Peyer's patch (tissue), 4 donors: ENCODE results near the gene CCNT1. TPM values are rescaled to one million over a fixed set of nuclear protein-coding genes. Genes with fewer than 3 reads are reported as not detected.

Experiments used
- DNase-seq, 3 donors: peaks; one replicate each; pipeline ENCODE4 v3.0.0-alpha.2; 2017 to 2019
- H3K27ac ChIP-seq, 4 donors: fragments of 200-600 bp; sonication (generic); one replicate each; pipeline ENCODE4 v1.5.1; 2016 to 2019
- H3K27me3 ChIP-seq, 2 donors: fragments of 200-600 bp; sonication (generic); one replicate each; pipeline ENCODE4 v1.5.1; 2019
- H3K36me3 ChIP-seq, 3 donors: fragments of 200-600 bp; sonication (generic); one replicate each; pipeline ENCODE4 v1.5.1; 2016 to 2019
- H3K4me1 ChIP-seq, 4 donors: fragments of 200-600 bp; sonication (generic); one replicate each; pipeline ENCODE4 v1.5.1; 2016 to 2019
- H3K4me3 ChIP-seq, 4 donors: fragments of 200-600 bp; sonication (generic); 1 replicate in 3 of 4; 2 replicates in 1 of 4; pipeline ENCODE4 v1.5.1; 2016 to 2019; ENCODE audit warnings: mild to moderate bottlenecking in 1 of 4
- H3K9me3 ChIP-seq, 4 donors: fragments of 200-600 bp; sonication (generic); one replicate each; pipeline ENCODE4 v1.5.1; 2016 to 2019; ENCODE audit warnings: mild to moderate bottlenecking in 1 of 4
- CTCF ChIP-seq, 6 experiments: fragments of 450-650 bp in 4 of 6; fragments of 200-600 bp in 2 of 6; sonication (generic) in 1 of 6; IDR thresholded peaks; one replicate each; pipeline ENCODE4 v1.5.1; 2017 to 2019; ENCODE audit warnings: antibody characterized with exemption in 6 of 6, mild to moderate bottlenecking in 3 of 6, moderate library complexity in 1 of 6
- POLR2A ChIP-seq, 2 donors: fragments of 450-650 bp; IDR thresholded peaks; one replicate each; pipeline ENCODE4 v1.5.1; 2017; ENCODE audit warnings: antibody characterized with exemption in 2 of 2, mild to moderate bottlenecking in 2 of 2, moderate library complexity in 2 of 2
- total RNA-seq, 4 donors: library from RNA; depleted of rRNA; stranded (reverse); fragments of >200 nt; gene quantifications; one replicate each; pipeline ENCODE4 v1.1.0, GENCODE V29; 2016

CCNT1 gene
- 10 to 100 TPM; 29.6 to 68.5 (median 42.9) TPM for total RNA-seq

GRCh38 chr12:48716493-48717251, at the start of gene CCNT1:
TSS of gene CCNT1 (minus strand) at chr12:48716707. CDS start at chr12:48716675, 32 bp downstream.
- H3K4me3 ChIP-seq, result peak within 1 kb of the TSS; percentile 56 to 75 (median 69)
- H3K9me3 ChIP-seq, result peaks cover 0 to 5% (median 2%) of the 10 kb centered on the region in 4 donors
- H3K4me1 ChIP-seq, result peaks cover 0 to 30% (median 18%) of the 10 kb centered on the region in 4 donors
- DNase-seq, result peak; percentile 97 to 100 (median 99)
- no peaks in the 10 kb centered on the region for H3K27me3 ChIP-seq
- peaks cover 0 to 30% (median 0%) of the 10 kb centered on the region in 3 donors for H3K36me3 ChIP-seq
- peak within 1 kb of the TSS; percentile 89 to 97 (median 94) for H3K27ac ChIP-seq
- TF ChIP-seq POLR2A (IDR thresholded peaks at IDR 0.05) (peak; percentile 74 to 79), CTCF (IDR thresholded peaks at IDR 0.05) (peak in 5 of 6 experiments; percentile 16 to 56 (median 51))

- no peaks in the 10 kb centered on the region for H3K27me3 ChIP-seq
- DNase-seq, result no peak
- TF ChIP-seq POLR2A (IDR thresholded peaks at IDR 0.05) (no peak), CTCF (IDR thresholded peaks at IDR 0.05) (no peak)
- peak overlapping the region in 2 of 4 donors; percentile 9 to 25 for H3K27ac ChIP-seq
- H3K9me3 ChIP-seq, result no peaks in the 10 kb centered on the region
- H3K4me3 ChIP-seq, result no peak overlapping the region
- peaks cover 0 to 12% (median 4%) of the 10 kb centered on the region in 4 donors for H3K4me1 ChIP-seq
- H3K36me3 ChIP-seq, result peaks cover 0 to 37% (median 0%) of the 10 kb centered on the region in 3 donors
Observed at GRCh38 chr12:48765753-48766162, 49.3 kb upstream of the CCNT1 start.

- no peak for TF ChIP-seq CTCF (IDR thresholded peaks at IDR 0.05)
- TF ChIP-seq POLR2A (IDR thresholded peaks at IDR 0.05), result no peak
- Histone ChIP-seq H3K27ac (no peak overlapping the region), H3K9me3 (no peaks in the 10 kb centered on the region), H3K4me3 (no peak overlapping the region), H3K27me3 (no peaks in the 10 kb centered on the region), H3K4me1 (peaks cover 0 to 12% (median 4%) of the 10 kb centered on the region in 4 donors), H3K36me3 (peaks cover 0 to 29% (median 0%) of the 10 kb centered on the region in 3 donors)
- DNase-seq, result no peak
Observed at GRCh38 chr12:48764521-48764920, 48.0 kb upstream of the CCNT1 start.

- no peak overlapping the region for H3K27ac ChIP-seq
- H3K27me3 ChIP-seq, result no peaks in the 10 kb centered on the region
- no peaks in the 10 kb centered on the region for H3K36me3 ChIP-seq
- H3K9me3 ChIP-seq, result no peaks in the 10 kb centered on the region
- DNase-seq, result no peak
- no peaks in the 10 kb centered on the region for H3K4me1 ChIP-seq
- TF ChIP-seq POLR2A (IDR thresholded peaks at IDR 0.05) (no peak), CTCF (IDR thresholded peaks at IDR 0.05) (no peak)
- no peak overlapping the region for H3K4me3 ChIP-seq
Observed at GRCh38 chr12:48758737-48759136, 42.2 kb upstream of the CCNT1 start.

GRCh38 chr12:48758186-48758585, 41.7 kb upstream of the CCNT1 start:
- no peaks in the 10 kb centered on the region for H3K4me1 ChIP-seq
- H3K4me3 ChIP-seq, result no peak overlapping the region
- H3K9me3 ChIP-seq, result no peaks in the 10 kb centered on the region
- TF ChIP-seq POLR2A (IDR thresholded peaks at IDR 0.05) (no peak), CTCF (IDR thresholded peaks at IDR 0.05) (no peak)
- no peak overlapping the region for H3K27ac ChIP-seq
- H3K36me3 ChIP-seq, result no peaks in the 10 kb centered on the region
- no peak for DNase-seq
- H3K27me3 ChIP-seq, result no peaks in the 10 kb centered on the region
